Stomach (tissue), 9 donors: ENCODE measurements around the gene TMEM154. TPM values are rescaled to one million over a fixed set of nuclear protein-coding genes. Genes with fewer than 3 reads are reported as not detected.

Experiments used
- DNase-seq, 2 donors: peaks; one replicate each; pipeline versions ENCODE4 v3.0.0 to v3.0.0-alpha.2; 2013 to 2019
- H3K27ac ChIP-seq, 5 donors: fragments of 200-600 bp in 4 of 5; sonication (generic) in 4 of 5; one replicate each; pipeline ENCODE4 v1.5.1; 2013 to 2019; ENCODE audit warnings: mild to moderate bottlenecking in 1 of 5, moderate library complexity in 1 of 5
- H3K27me3 ChIP-seq, 3 donors: fragments of 200-600 bp; sonication (generic); one replicate each; pipeline ENCODE4 v1.5.1; 2017 to 2019; ENCODE audit warnings: mixed run types in 1 of 3
- H3K36me3 ChIP-seq, 4 donors: fragments of 200-600 bp; sonication (generic); 1 replicate in 3 of 4; 2 replicates in 1 of 4; pipeline ENCODE4 v1.5.1; 2016 to 2019
- H3K4me1 ChIP-seq, 4 donors: fragments of 200-600 bp; sonication (generic); one replicate each; pipeline ENCODE4 v1.5.1; 2016 to 2019
- H3K4me3 ChIP-seq, 4 donors: fragments of 200-600 bp; sonication (generic) in 3 of 4; one replicate each; pipeline ENCODE4 v1.5.1; 2016 to 2019; ENCODE audit warnings: mild to moderate bottlenecking in 1 of 4
- H3K9me3 ChIP-seq, 4 donors: fragments of 200-600 bp; sonication (generic); one replicate each; pipeline ENCODE4 v1.5.1; 2016 to 2019
- CTCF ChIP-seq, 7 experiments: fragments of 450-650 bp in 4 of 7; fragments of 200-600 bp in 3 of 7; sonication (generic) in 3 of 7; IDR thresholded peaks; one replicate each; pipeline ENCODE4 v1.5.1; 2016 to 2019; ENCODE audit warnings: antibody characterized with exemption in 7 of 7, control low read depth in 2 of 7, mild to moderate bottlenecking in 1 of 7
- EP300 ChIP-seq: sonication (generic); formaldehyde crosslinking; IDR thresholded peaks from one replicate; pipeline ENCODE4 v1.6.1; 2017; ENCODE audit warnings: antibody characterized with exemption
- POLR2A ChIP-seq, 4 donors: fragments of 450-650 bp; IDR thresholded peaks; one replicate each; pipeline ENCODE4 v1.6.1; 2016; ENCODE audit warnings: antibody characterized with exemption in 4 of 4, control low read depth in 2 of 4, mild to moderate bottlenecking in 1 of 4, moderate library complexity in 1 of 4
- POLR2AphosphoS5 ChIP-seq, 3 donors: sonication (generic); formaldehyde crosslinking; IDR thresholded peaks; one replicate each; pipeline ENCODE4 v1.6.1; 2016; ENCODE audit warnings: antibody characterized with exemption in 3 of 3
- WGBS, 5 donors: extraction: QIAGEN DNeasy Blood & Tissue Kit in 3 of 5; methylation state at CpG; one replicate each; pipeline versions ENCODE4 v1.1.5 to v1.1.7; 2013 to 2018; 5-methylcytosine and 5-hydroxymethylcytosine counted together
- intact Hi-C: fragments of 100-400 bp; cut with DNase I; formaldehyde crosslinking; loops from one replicate; pipeline ENCODE4 v1.15.1; 2023; ENCODE audit warnings: low total_unique reads
- polyA plus RNA-seq, 3 donors: library from polyadenylated mRNA; stranded (reverse); fragments of 200-250 nt; gene quantifications; one replicate each; pipeline ENCODE4 v1.2.3, GENCODE V29; 2013
- total RNA-seq, 5 donors: library from RNA; depleted of rRNA; stranded (reverse); fragments of >200 nt; gene quantifications; one replicate each; pipeline versions ENCODE4 v1.1.0 to v1.2.3, GENCODE V29; 2014 to 2016
- donor health status: healthy with polysubstance abuse.
- donor health status: Bipolar disorder and iron deficiency.
- donor health status: healthy.

The TMEM154 gene
- total and polyA plus RNA-seq, 8 donors: under 0.01 to 5.5 (median 0.69) TPM

GRCh38 chr4:152607178-152607577 is 72.6 kb downstream of the TMEM154 start:
- H3K4me1 ChIP-seq: peaks cover 0 to 8% (median 1%) of the 10 kb centered on the region in 4 donors
- no peak overlapping the region for H3K4me3 ChIP-seq
- 41 to 58% (median 55%) methylated on average over 7 of the region's 7 CpGs for WGBS, 5 donors
- TF ChIP-seq CTCF (IDR thresholded peaks at IDR 0.05) (no peak), EP300 (no peak), POLR2AphosphoS5 (IDR thresholded peaks at IDR 0.05) (no peak), POLR2A (IDR thresholded peaks at IDR 0.05) (no peak)
- H3K27me3 ChIP-seq: no peaks in the 10 kb centered on the region
- DNase-seq: peak in 1 of 2 donors; percentile 9
- no peak overlapping the region for H3K27ac ChIP-seq
- intact Hi-C loops: no loop called here
- H3K36me3 ChIP-seq: no peaks in the 10 kb centered on the region
- no peaks in the 10 kb centered on the region for H3K9me3 ChIP-seq

GRCh38 chr4:152606753-152607152 is 73.0 kb downstream of the TMEM154 start:
- Histone ChIP-seq H3K36me3 (no peaks in the 10 kb centered on the region), H3K27me3 (no peaks in the 10 kb centered on the region), H3K9me3 (no peaks in the 10 kb centered on the region), H3K27ac (no peak overlapping the region), H3K4me3 (no peak overlapping the region), H3K4me1 (peaks cover 0 to 8% (median 1%) of the 10 kb centered on the region in 4 donors)
- no peak for TF ChIP-seq EP300
- TF ChIP-seq CTCF (IDR thresholded peaks at IDR 0.05): no peak
- no peak for TF ChIP-seq POLR2A (IDR thresholded peaks at IDR 0.05)
- no peak for TF ChIP-seq POLR2AphosphoS5 (IDR thresholded peaks at IDR 0.05)
- 51 to 62% (median 61%) methylated on average over 8 of the region's 8 CpGs for WGBS, 5 donors
- intact Hi-C loops: no loop called here
- DNase-seq: peak in 1 of 2 donors; percentile 35

- DNase-seq: peak in 1 of 2 donors; percentile 68
- peaks cover 0 to 8% (median 1%) of the 10 kb centered on the region in 4 donors for H3K4me1 ChIP-seq
- TF ChIP-seq POLR2AphosphoS5 (IDR thresholded peaks at IDR 0.05): peak in 1 of 3 donors; percentile 26
- no peak for TF ChIP-seq POLR2A (IDR thresholded peaks at IDR 0.05)
- no peak for TF ChIP-seq EP300
- no peak for TF ChIP-seq CTCF (IDR thresholded peaks at IDR 0.05)
- no peaks in the 10 kb centered on the region for H3K9me3 ChIP-seq
- no peaks in the 10 kb centered on the region for H3K27me3 ChIP-seq
- H3K27ac ChIP-seq: peak overlapping the region in 3 of 5 donors; percentile 5 to 30 (median 16)
- no peak overlapping the region for H3K4me3 ChIP-seq
- intact Hi-C loops: no loop called here
- no peaks in the 10 kb centered on the region for H3K36me3 ChIP-seq
- WGBS, 5 donors: 72 to 84% (median 76%) methylated on average over 8 to 10 of the region's 10 CpGs
These were observed 74.0 kb downstream of the TMEM154 start for GRCh38 chr4:152605641-152606335.

GRCh38 chr4:152605031-152605430 is 74.8 kb downstream of the TMEM154 start:
- Histone ChIP-seq H3K4me3 (no peak overlapping the region), H3K9me3 (no peaks in the 10 kb centered on the region), H3K27ac (peak overlapping the region in 2 of 5 donors; percentile 1 to 5), H3K27me3 (no peaks in the 10 kb centered on the region), H3K36me3 (no peaks in the 10 kb centered on the region), H3K4me1 (peaks cover 0 to 8% (median 1%) of the 10 kb centered on the region in 4 donors)
- no peak for DNase-seq
- TF ChIP-seq POLR2A (IDR thresholded peaks at IDR 0.05) (no peak), POLR2AphosphoS5 (IDR thresholded peaks at IDR 0.05) (no peak), CTCF (IDR thresholded peaks at IDR 0.05) (no peak), EP300 (no peak)
- 58 to 91% (median 67%) methylated on average over 2 of the region's 2 CpGs for WGBS, 5 donors
- intact Hi-C loops: no loop called here
